ENCODE data around the gene SMC2.

The SMC2 gene

GRCh38 chr9:104177003-104177611 is 83.0 kb downstream of the SMC2 start:
- Histone ChIP-seq H3K4me1 (ENCODE audit: control insufficient read depth, insufficient read depth, low read length) (no peaks in the 10 kb centered on the region), H3K27me3 (ENCODE audit: control insufficient read depth in 1 of 2, insufficient read depth in 2 of 2, low read length in 2 of 2) (no peaks in the 10 kb centered on the region), H3K9me3 (ENCODE audit: control insufficient read depth in 2 of 2, low read length in 2 of 2) (no peaks in the 10 kb centered on the region), H3K4me3 (ENCODE audit: low read length in 2 of 2) (no peak overlapping the region), H3K27ac (ENCODE audit: low read length) (no peak overlapping the region), H3K36me3 (ENCODE audit: control insufficient read depth in 2 of 2, insufficient read depth in 2 of 2, low read length in 2 of 2) (no peaks in the 10 kb centered on the region), H3K9ac (ENCODE audit: low read length in 2 of 2) (no peak overlapping the region)

GRCh38 chr9:104177676-104178075 is 83.6 kb downstream of the SMC2 start:
- Histone ChIP-seq H3K36me3 (ENCODE audit: control insufficient read depth in 2 of 2, insufficient read depth in 2 of 2, low read length in 2 of 2) (no peaks in the 10 kb centered on the region), H3K27ac (ENCODE audit: low read length) (no peak overlapping the region), H3K4me3 (ENCODE audit: low read length in 2 of 2) (no peak overlapping the region), H3K27me3 (ENCODE audit: control insufficient read depth in 1 of 2, insufficient read depth in 2 of 2, low read length in 2 of 2) (no peaks in the 10 kb centered on the region), H3K4me1 (ENCODE audit: control insufficient read depth, insufficient read depth, low read length) (no peaks in the 10 kb centered on the region), H3K9ac (ENCODE audit: low read length in 2 of 2) (no peak overlapping the region), H3K9me3 (ENCODE audit: control insufficient read depth in 2 of 2, low read length in 2 of 2) (no peaks in the 10 kb centered on the region)
